ENCODE results near the gene LGALS7B.
"Not testable (repeated sequence)": the region's sequence is repeated elsewhere in the genome, so short reads cannot be mapped to it uniquely, and the experiment has no call there.

LGALS7B gene

GRCh38 chr19:38796154-38796553 lies 7.2 kb downstream of the LGALS7B start:
- no peak for DNase-seq (ENCODE audit: low read depth in 2 of 2)

- DNase-seq (ENCODE audit: low read depth in 2 of 2), result not testable (repeated sequence)
These were observed 8.8 kb downstream of the LGALS7B start for GRCh38 chr19:38797781-38798180.

- DNase-seq (ENCODE audit: low read depth in 2 of 2), result no peak
These were observed 10.1 kb downstream of the LGALS7B start for GRCh38 chr19:38799104-38799503.

- DNase-seq (ENCODE audit: low read depth in 2 of 2), result no peak
These were observed 11.8 kb downstream of the LGALS7B start for GRCh38 chr19:38800577-38801347.

- no peak for DNase-seq (ENCODE audit: low read depth in 2 of 2)
These were observed 12.5 kb downstream of the LGALS7B start for GRCh38 chr19:38801359-38802095.

GRCh38 chr19:38803543-38803942 lies 14.5 kb downstream of the LGALS7B start:
- DNase-seq (ENCODE audit: low read depth in 2 of 2), result no peak

GRCh38 chr19:38805180-38805579 lies 16.2 kb downstream of the LGALS7B start:
- DNase-seq (ENCODE audit: low read depth in 2 of 2), result no peak

GRCh38 chr19:38806371-38806770 lies 17.4 kb downstream of the LGALS7B start:
- DNase-seq (ENCODE audit: low read depth in 2 of 2), result no peak

GRCh38 chr19:38807374-38808098 lies 18.5 kb downstream of the LGALS7B start:
- not testable (repeated sequence) for DNase-seq (ENCODE audit: low read depth in 2 of 2)

GRCh38 chr19:38808741-38809140 lies 19.7 kb downstream of the LGALS7B start:
- no peak for DNase-seq (ENCODE audit: low read depth in 2 of 2)

- no peak for DNase-seq (ENCODE audit: low read depth in 2 of 2)
These were observed 20.7 kb downstream of the LGALS7B start for GRCh38 chr19:38809592-38810252.

- DNase-seq (ENCODE audit: low read depth in 2 of 2), result no peak
These were observed 23.2 kb downstream of the LGALS7B start for GRCh38 chr19:38812009-38812840.

- DNase-seq (ENCODE audit: low read depth in 2 of 2), result no peak
These were observed 23.9 kb downstream of the LGALS7B start, which contains the start of gene LGALS4 for GRCh38 chr19:38812841-38813320. LGALS4 (minus strand) TSS chr19:38812945; CDS start chr19:38812886, 59 bp downstream.

GRCh38 chr19:38813323-38813722 lies 24.3 kb downstream of the LGALS7B start:
- no peak for DNase-seq (ENCODE audit: low read depth in 2 of 2)

- DNase-seq (ENCODE audit: low read depth in 2 of 2), result not testable (repeated sequence)
These were observed 24.9 kb downstream of the LGALS7B start for GRCh38 chr19:38813932-38814331.

- DNase-seq (ENCODE audit: low read depth in 2 of 2), result no peak
These were observed 26.3 kb downstream of the LGALS7B start for GRCh38 chr19:38815059-38816001.

GRCh38 chr19:38816131-38816750 lies 27.2 kb downstream of the LGALS7B start:
- no peak for DNase-seq (ENCODE audit: low read depth in 2 of 2)

GRCh38 chr19:38817081-38817480 lies 28.1 kb downstream of the LGALS7B start:
- DNase-seq (ENCODE audit: low read depth in 2 of 2), result no peak

All from stimulated activated CD8-positive, alpha-beta memory T cell treated with anti-CD3 and anti-CD28 coated beads, Interleukin-7, amount 100 ng/mL, for 1 hour (primary cell).